K562 (cell line): ENCODE results near the gene SMARCB1. TPM values are rescaled to one million over a fixed set of nuclear protein-coding genes. Genes with fewer than 3 reads are reported as not detected.

Experiments
- BCOR ChIP-seq: fragments of 450-650 bp; IDR thresholded peaks from 2 replicates; pipeline ENCODE4 v1.6.1; 2016
- CAMTA2 ChIP-seq: fragments of 250-450 bp; sonication (Bioruptor Pico); conservative IDR thresholded peaks from 2 replicates; pipeline ENCODE4 v1.5.1; 2022
- HEY1 ChIP-seq: fragments of 250-450 bp; sonication (Bioruptor Pico); IDR thresholded peaks from 2 replicates; pipeline ENCODE4 v1.5.0; 2020; ENCODE audit warnings: mild to moderate bottlenecking, moderate library complexity, borderline replicate concordance
- IRF2 ChIP-seq: sonication (generic); formaldehyde crosslinking; IDR thresholded peaks from 2 replicates; pipeline ENCODE4 v1.8.1; 2022; ENCODE audit warnings: mild to moderate bottlenecking, missing genetic modification reagents
- JUNB ChIP-seq: fragments of 450-650 bp; formaldehyde crosslinking; conservative IDR thresholded peaks from 2 replicates; pipeline ENCODE4 v1.4.0; 2020; ENCODE audit warnings: mild to moderate bottlenecking
- KLF6 ChIP-seq: fragments of 250-450 bp; sonication (Bioruptor Pico); IDR thresholded peaks from 2 replicates; pipeline ENCODE4 v1.4.0; 2020; ENCODE audit warnings: mild to moderate bottlenecking, moderate library complexity, borderline replicate concordance
- MCM3 ChIP-seq: fragments of 450-650 bp; IDR thresholded peaks from 2 replicates; pipeline ENCODE4 v1.6.1; 2016
- MTA3 ChIP-seq: fragments of 450-650 bp; formaldehyde crosslinking; IDR thresholded peaks from 2 replicates; pipeline ENCODE4 v1.6.1; 2017; ENCODE audit warnings: mild to moderate bottlenecking, borderline replicate concordance
- NCOR1 ChIP-seq: fragments of 450-650 bp; IDR thresholded peaks from 2 replicates; pipeline ENCODE4 v1.6.1; 2016; ENCODE audit warnings: mild to moderate bottlenecking, moderate library complexity
- PCBP1 ChIP-seq: fragments of 200-400 bp; formaldehyde crosslinking; IDR thresholded peaks from 2 replicates; pipeline ENCODE4 v1.6.1; 2018; ENCODE audit warnings: mild to moderate bottlenecking, low read depth, low read length; ENCODE audit not compliant: poor library complexity, severe bottlenecking
- POLR2A ChIP-seq: fragments of 450-650 bp; conservative IDR thresholded peaks from 2 replicates; pipeline ENCODE4 v1.6.1; 2016
- POLR3A ChIP-seq: IDR thresholded peaks from 2 replicates; pipeline ENCODE4 v1.6.1; 2011; ENCODE audit warnings: borderline replicate concordance, mild to moderate bottlenecking, moderate library complexity; ENCODE audit not compliant: insufficient read length, insufficient read depth; ENCODE audit errors: extremely low read depth
- PTTG1 ChIP-seq: fragments of 450-650 bp; IDR thresholded peaks from 2 replicates; pipeline ENCODE4 v1.6.1; 2016; ENCODE audit warnings: low read depth, mild to moderate bottlenecking, missing genetic modification characterization, missing compliant biosample characterization
- TAL1 ChIP-seq: fragments of 450-650 bp; IDR thresholded peaks from 2 replicates; pipeline ENCODE4 v1.6.1; 2016; ENCODE audit warnings: mild to moderate bottlenecking
- TBP ChIP-seq: optimal IDR thresholded peaks from 2 replicates; pipeline ENCODE3; 2011; ENCODE audit warnings: low read depth, low read length, improper control_type of control experiment
- THRAP3 ChIP-seq: fragments of 450-650 bp; IDR thresholded peaks from 2 replicates; pipeline ENCODE4 v1.6.1; 2016; ENCODE audit warnings: mild to moderate bottlenecking, inconsistent platforms, borderline replicate concordance
- TOE1 ChIP-seq, 2 experiments: fragments of 450-650 bp in 1 of 2; sonication (generic) in 1 of 2; formaldehyde crosslinking in 1 of 2; IDR thresholded peaks; 2 replicates each; pipeline versions ENCODE4 v1.7.1 to v1.8.0; 2016 to 2022; ENCODE audit warnings: borderline replicate concordance in 2 of 2, mild to moderate bottlenecking in 2 of 2, antibody characterized with exemption in 1 of 2, inconsistent platforms in 1 of 2, low read depth in 1 of 2, missing genetic modification reagents in 1 of 2, moderate library complexity in 1 of 2
- ZNF263 ChIP-seq: sonication (generic); formaldehyde crosslinking; IDR thresholded peaks from 2 replicates; pipeline ENCODE4 v1.8.0; 2022; ENCODE audit warnings: mild to moderate bottlenecking, missing genetic modification reagents, borderline replicate concordance
- ZNF436 ChIP-seq: fragments of 250-450, 450-650 bp; sonication (Bioruptor Pico); formaldehyde crosslinking; IDR thresholded peaks from 2 replicates; pipeline ENCODE4 v1.7.0; 2020; ENCODE audit warnings: mild to moderate bottlenecking
- ZNF583 ChIP-seq: fragments of 250-450 bp; sonication (Bioruptor Pico); IDR thresholded peaks from 2 replicates; pipeline ENCODE4 v1.4.0; 2020
- ZNF785 ChIP-seq: fragments of 250-450 bp; sonication (Bioruptor Pico); IDR thresholded peaks from 2 replicates; pipeline ENCODE4 v1.4.0; 2020; ENCODE audit warnings: mild to moderate bottlenecking
- polyA plus RNA-seq, 8 experiments: library from polyadenylated mRNA; depleted of rRNA in 4 of 8; stranded (reverse) in 5 of 8; unstranded in 3 of 8; fragments of >200 nt; fragmentation: Nextera tagmentation in 2 of 8; fragmentation: Illumina TruSeq in 1 of 8; extraction: Ambion mirVana in 2 of 8; extraction: Trizol in 1 of 8; gene quantifications; 2 replicates each; pipeline versions ENCODE4 v1.2.1 to v1.2.3, GENCODE V29; 2011 to 2014; ENCODE audit warnings: inconsistent platforms in 1 of 8, missing spikeins in 1 of 8
- total RNA-seq, 7 experiments: library from RNA; depleted of rRNA in 6 of 7; stranded (reverse); fragments of >200 nt in 6 of 7; fragmentation: Illumina TruSeq in 2 of 7; extraction: Trizol in 2 of 7; gene quantifications; 2 replicates each; pipeline versions ENCODE4 v1.2.1 to v1.2.3, GENCODE V29; 2011 to 2021; ENCODE audit warnings: low replicate concordance in 1 of 7
- TF ChIP-seq, protein P1 (sequence below): fragments of 250-450 bp; sonication (Bioruptor Pico); IDR thresholded peaks from 2 replicates; pipeline ENCODE4 v1.4.0; 2020; ENCODE audit warnings: mild to moderate bottlenecking
- TF ChIP-seq, protein P2 (sequence below): IDR thresholded peaks from 2 replicates; pipeline ENCODE4 v1.6.1; 2011; ENCODE audit warnings: borderline replicate concordance, low read depth, mild to moderate bottlenecking, moderate library complexity, low read length; ENCODE audit not compliant: insufficient read depth, poor library complexity, severe bottlenecking
- TF ChIP-seq, protein P3 (sequence below): fragments of 250-450 bp; sonication (Bioruptor Pico); IDR thresholded peaks from 2 replicates; pipeline ENCODE4 v1.8.0; 2021; ENCODE audit warnings: moderate library complexity, mild to moderate bottlenecking, inconsistent platforms
- TF ChIP-seq, protein P4 (sequence below): sonication (generic); formaldehyde crosslinking; IDR thresholded peaks from 2 replicates; pipeline ENCODE4 v1.8.1; 2023; ENCODE audit warnings: mild to moderate bottlenecking, missing genetic modification reagents

SMARCB1 gene
- total and polyA plus RNA-seq, 9 of the 15 experiments (the other 6 are each of a cell fraction or from before 2014, with no cell fraction given), result 1.2 to 113 (median 65.4) TPM

DNA sequence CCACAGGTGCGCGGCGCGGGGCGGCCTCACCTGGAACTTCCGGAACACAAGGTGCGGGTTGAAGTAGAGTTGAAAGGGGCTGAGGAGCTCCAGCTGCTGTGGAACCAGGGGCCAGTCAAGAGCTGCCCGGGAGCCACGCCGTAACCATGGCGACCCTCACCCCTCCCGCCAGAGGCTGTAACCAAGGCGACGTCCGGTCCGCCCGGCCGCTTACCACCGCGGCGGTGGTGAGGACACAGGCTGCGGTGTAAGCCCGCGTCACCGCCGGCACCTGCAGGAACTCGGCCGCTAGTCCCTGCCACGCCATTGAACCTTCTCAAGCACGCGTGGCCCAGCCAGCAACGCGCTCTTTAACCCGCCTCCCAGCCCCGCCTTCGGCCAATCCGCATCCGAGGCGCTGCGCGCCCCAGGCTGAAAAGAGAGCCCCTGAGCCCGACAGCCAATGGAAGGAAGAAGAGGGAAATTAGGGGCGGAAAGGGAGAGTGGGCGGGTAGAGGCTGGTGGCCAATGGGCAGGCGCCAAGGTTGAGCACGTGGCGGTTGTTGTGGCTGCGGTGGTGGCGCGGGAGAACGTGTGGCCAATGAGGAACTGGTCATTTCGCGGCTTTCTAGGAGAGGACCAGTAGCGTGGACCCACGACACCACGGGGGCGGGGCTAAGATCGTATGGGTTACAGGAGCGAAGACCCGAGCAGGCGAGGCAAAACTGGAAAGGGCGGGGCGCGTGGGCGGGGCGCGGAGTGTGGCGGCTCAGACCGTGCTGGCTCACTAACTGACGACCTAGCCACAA is 52.1 kb downstream of the SMARCB1 start, which contains the start of gene DERL3 (continued):
- TF ChIP-seq, protein P1, sequence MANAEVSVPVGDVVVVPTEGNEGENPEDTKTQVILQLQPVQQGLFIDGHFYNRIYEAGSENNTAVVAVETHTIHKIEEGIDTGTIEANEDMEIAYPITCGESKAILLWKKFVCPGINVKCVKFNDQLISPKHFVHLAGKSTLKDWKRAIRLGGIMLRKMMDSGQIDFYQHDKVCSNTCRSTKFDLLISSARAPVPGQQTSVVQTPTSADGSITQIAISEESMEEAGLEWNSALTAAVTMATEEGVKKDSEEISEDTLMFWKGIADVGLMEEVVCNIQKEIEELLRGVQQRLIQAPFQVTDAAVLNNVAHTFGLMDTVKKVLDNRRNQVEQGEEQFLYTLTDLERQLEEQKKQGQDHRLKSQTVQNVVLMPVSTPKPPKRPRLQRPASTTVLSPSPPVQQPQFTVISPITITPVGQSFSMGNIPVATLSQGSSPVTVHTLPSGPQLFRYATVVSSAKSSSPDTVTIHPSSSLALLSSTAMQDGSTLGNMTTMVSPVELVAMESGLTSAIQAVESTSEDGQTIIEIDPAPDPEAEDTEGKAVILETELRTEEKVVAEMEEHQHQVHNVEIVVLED (CRISPR knock-in tag), result no peak
- TF ChIP-seq ZNF785 (no peak), KLF6 (no peak), ZNF263 (CRISPR knock-in tag) (peak; percentile 76; the same call in 1 of the 2 replicates), ZNF436 (no peak), TBP (peak; percentile 13), IRF2 (CRISPR knock-in tag) (no peak), PTTG1 (tag) (no peak), MCM3 (no peak), NCOR1 (no peak), JUNB (CRISPR knock-in tag) (no peak), POLR3A (no peak), PCBP1 (peak; percentile 33), ZNF583 (CRISPR knock-in tag) (no peak), THRAP3 (no peak), HEY1 (no peak), TOE1 (IDR thresholded peaks at IDR 0.05; ENCODE audit: borderline replicate concordance) (no peak), TOE1 (CRISPR knock-in tag; IDR thresholded peaks at IDR 0.05; ENCODE audit: borderline replicate concordance, low read depth) (no peak), MTA3 (no peak; the same call in 1 of the 2 replicates), BCOR (no peak), CAMTA2 (CRISPR knock-in tag) (no peak), POLR2A (no peak), TAL1 (no peak)
- TF ChIP-seq, protein P2, sequence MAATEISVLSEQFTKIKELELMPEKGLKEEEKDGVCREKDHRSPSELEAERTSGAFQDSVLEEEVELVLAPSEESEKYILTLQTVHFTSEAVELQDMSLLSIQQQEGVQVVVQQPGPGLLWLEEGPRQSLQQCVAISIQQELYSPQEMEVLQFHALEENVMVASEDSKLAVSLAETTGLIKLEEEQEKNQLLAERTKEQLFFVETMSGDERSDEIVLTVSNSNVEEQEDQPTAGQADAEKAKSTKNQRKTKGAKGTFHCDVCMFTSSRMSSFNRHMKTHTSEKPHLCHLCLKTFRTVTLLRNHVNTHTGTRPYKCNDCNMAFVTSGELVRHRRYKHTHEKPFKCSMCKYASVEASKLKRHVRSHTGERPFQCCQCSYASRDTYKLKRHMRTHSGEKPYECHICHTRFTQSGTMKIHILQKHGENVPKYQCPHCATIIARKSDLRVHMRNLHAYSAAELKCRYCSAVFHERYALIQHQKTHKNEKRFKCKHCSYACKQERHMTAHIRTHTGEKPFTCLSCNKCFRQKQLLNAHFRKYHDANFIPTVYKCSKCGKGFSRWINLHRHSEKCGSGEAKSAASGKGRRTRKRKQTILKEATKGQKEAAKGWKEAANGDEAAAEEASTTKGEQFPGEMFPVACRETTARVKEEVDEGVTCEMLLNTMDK, result no peak
- TF ChIP-seq, protein P3, sequence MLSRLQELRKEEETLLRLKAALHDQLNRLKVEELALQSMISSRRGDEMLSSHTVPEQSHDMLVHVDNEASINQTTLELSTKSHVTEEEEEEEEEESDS (CRISPR knock-in tag), result no peak
- TF ChIP-seq, protein P4, sequence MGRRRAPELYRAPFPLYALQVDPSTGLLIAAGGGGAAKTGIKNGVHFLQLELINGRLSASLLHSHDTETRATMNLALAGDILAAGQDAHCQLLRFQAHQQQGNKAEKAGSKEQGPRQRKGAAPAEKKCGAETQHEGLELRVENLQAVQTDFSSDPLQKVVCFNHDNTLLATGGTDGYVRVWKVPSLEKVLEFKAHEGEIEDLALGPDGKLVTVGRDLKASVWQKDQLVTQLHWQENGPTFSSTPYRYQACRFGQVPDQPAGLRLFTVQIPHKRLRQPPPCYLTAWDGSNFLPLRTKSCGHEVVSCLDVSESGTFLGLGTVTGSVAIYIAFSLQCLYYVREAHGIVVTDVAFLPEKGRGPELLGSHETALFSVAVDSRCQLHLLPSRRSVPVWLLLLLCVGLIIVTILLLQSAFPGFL (CRISPR knock-in tag), result no peak
